NCI-H1417 (cell line): ENCODE measurements around the gene PRLR.
"Not testable (repeated sequence)": the region's sequence is repeated elsewhere in the genome, so short reads cannot be mapped to it uniquely, and the experiment has no call there.

ENCODE experiments used
- DNase-seq, 3 experiments: peaks; one replicate each; lab custom pipeline; 2025; lab: John Stamatoyannopoulos, UW

The PRLR gene

DNA sequence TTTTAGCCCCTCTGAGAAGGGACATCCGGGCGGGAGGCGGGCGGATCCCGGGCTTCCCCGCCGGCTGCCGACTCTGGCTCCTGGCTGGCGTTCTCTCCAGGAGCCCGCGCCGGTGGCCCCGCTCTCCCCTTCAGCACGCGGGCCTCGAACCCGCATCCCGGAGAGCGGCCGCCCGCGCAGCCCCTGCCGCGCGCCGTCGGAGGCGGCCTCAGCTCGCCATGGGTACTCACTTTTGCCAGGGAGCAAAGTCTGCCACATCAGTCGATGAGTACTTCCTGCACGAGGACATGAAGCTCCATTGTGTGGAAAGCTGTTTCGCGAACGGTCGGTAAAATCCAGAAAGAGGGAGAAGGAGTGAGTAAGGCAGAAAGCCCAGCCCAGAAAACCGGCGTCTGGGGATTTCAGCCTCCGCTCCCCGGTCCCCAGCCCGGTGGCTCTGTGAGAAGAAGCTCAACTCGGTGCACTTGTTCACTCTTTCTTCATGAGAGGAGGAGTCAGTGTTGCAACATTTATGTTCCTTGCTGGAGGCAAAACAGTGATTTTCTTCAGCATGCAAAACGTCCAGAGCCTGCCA is at the start of gene PRLR:
Gene PRLR, minus strand, starts transcription at position 450 of the 574 bp plus-strand sequence. CDS start 140,867 bp downstream, outside the sequence.
- peak in 2 of 3 experiments; percentile 49 to 54 for DNase-seq

- no peak for DNase-seq
Observed at GRCh38 chr5:35274839-35275509, 44.7 kb upstream of the PRLR start.

DNA sequence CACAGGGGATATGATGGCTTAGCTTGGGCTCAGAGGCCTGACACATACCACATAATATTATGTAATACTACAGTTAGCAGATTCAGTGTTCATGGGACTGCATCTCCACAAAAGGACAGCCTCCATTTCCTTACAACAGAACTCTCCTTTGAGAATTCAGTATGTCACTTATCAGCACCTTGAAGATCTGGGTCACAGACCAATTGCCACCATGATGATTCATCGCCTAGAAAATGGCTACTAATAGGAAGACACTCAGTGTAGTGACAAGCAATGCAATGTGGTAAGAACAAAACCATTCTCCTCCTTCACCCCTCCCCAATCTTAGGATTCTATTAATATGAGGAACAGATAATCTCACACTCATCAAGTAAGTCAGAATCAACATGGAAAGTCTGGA is 38.7 kb upstream of the PRLR start:
- DNase-seq = no peak

GRCh38 chr5:35266276-35266675 is 36.0 kb upstream of the PRLR start:
- no peak for DNase-seq

DNA sequence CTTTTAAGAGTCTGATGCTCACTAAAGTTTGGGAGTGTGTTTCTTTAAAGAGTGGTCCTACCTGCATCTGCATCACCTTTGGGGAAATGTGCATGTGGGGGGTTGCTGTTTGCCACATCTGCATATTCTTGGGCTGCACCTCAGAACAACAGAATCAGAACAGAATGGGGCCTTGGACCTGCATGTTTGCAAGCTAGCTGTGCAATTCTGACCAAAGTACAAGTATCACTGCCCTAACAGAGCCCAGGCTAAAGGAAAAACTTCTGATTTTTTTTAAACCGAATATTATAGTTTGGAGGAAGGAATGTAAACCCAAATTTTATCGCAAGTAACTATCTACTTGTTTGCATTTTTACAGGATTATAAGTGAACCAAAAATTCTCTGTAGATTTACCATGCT is 34.2 kb upstream of the PRLR start:
- no peak for DNase-seq

- DNase-seq = no peak
Observed at GRCh38 chr5:35263266-35263877, 33.1 kb upstream of the PRLR start.

- no peak for DNase-seq
Observed at GRCh38 chr5:35253582-35253981, 23.3 kb upstream of the PRLR start.

GRCh38 chr5:35252963-35253362 is 22.7 kb upstream of the PRLR start:
- DNase-seq = no peak

- DNase-seq = no peak
Observed at GRCh38 chr5:35248843-35249780, 18.8 kb upstream of the PRLR start.

GRCh38 chr5:35247648-35248034 is 17.4 kb upstream of the PRLR start:
- DNase-seq = no peak

- DNase-seq = no peak
Observed at GRCh38 chr5:35246900-35247647, 16.8 kb upstream of the PRLR start.

GRCh38 chr5:35246411-35246810 is 16.1 kb upstream of the PRLR start:
- peak in 1 of 3 experiments; percentile 26 for DNase-seq

- not testable (repeated sequence) for DNase-seq
Observed at GRCh38 chr5:35245371-35245770, 15.1 kb upstream of the PRLR start.

DNA sequence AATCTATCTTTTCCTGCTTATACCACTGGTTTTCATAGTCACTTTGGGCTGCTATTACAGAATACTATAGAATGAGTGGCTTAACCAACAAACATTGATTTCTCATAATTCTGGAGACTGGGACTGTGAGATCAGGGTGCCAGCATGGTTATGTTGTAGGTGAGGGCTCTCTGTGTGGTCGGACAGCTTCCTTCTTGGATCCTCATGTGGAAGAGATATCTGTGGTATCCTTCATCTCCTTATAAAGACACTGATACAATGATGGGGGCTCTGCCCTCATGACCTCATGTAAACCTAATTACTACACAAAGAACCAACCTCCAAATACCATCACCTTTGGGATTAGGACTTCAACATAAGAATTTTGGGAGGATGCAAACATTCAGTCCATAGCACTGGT is 13.9 kb upstream of the PRLR start:
- DNase-seq = no peak

DNA sequence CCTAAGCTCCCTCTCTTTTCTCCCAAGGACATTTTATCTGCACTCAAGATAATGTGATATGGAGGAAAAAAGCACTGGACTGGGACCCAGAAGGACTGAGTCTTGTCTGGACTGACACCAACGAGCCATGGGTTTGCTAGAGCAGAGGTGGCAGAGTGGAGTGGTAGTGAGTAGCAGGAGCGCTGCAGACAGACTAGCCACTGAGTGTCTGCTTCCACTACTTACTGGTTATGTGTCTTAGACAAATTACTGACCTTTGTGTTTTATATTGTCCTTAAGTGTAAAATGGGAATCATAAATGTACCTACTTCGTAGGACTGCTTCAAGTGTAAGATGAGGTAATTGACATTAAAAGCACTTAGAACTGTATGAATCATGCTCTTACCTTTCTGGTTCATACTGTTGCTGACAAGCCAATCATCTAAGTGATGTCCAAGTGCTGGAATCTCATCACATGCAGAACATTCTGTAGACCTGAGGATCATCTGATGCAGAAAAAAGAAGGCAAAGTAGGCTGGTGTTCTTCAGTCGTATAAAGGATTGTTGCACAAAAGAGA is 12.5 kb upstream of the PRLR start:
- DNase-seq = no peak

DNA sequence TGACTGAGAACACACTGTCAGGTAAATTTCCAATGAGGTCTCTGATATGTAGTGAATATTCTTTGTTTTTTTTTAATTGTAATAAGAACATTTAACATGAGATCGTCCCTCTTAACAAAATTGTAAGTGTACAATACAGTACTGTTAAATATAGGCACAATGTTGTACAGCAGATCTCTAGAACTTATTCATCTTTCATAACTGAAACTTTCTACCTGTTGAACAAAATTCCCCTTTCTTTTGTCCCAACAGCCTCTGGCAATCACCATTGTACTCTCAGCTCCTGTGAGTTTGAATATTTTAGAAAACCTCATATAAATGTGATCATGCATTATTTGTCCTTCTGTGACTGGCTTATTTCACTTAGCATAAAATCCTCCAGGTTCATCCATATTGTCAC is 10.6 kb upstream of the PRLR start:
- DNase-seq = no peak

DNA sequence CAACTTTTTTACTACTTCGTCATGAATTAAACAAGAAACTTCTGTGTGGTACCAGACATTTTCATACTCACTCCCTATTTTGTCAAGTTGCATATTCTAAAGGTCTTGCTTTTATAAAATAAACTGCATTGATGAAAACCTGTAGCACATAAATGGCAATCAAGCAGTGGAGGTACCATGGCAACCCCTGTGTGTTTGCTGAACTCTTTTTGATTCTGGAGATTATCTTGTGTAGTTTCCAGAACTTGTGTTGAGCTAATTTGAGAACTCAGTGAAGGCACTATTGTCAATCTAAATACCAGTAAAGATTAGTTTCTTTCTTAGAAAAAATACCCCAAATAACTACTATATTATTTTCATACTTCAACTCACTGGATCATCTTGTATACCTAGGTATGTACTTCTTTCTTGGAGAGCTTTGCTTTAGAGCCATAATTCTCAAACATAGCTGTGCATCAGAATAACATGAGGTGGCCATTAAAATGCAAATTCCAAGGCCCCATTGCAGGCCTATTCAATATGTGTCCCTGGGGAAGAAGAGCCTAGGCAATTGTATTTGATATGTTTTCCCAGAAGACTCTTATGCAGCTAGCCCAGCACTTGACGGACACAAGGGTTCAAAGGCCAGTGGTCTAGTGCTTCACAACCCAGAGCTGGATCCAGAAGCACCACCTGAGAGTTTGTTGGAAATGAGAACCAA is 9.8 kb upstream of the PRLR start:
- DNase-seq = no peak

DNA sequence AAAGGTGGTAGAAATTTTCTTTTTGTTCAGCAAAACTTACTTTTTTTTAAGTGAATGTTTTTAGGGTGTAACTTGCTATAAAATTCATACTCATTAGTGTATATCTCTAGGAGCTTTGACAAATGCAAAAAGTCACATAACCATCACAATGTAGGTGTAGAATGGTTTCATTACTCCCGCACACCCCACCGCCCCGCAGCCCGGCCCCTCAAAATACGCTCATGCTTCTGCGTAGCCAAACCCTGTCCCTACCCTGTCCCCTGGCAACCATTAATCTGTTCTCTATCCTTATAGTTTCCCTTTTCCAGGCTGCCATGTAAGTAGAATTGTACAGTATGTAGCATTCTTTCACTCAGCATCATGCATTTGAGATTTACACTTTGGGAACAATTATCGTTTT is 9.2 kb upstream of the PRLR start:
- no peak for DNase-seq

DNA sequence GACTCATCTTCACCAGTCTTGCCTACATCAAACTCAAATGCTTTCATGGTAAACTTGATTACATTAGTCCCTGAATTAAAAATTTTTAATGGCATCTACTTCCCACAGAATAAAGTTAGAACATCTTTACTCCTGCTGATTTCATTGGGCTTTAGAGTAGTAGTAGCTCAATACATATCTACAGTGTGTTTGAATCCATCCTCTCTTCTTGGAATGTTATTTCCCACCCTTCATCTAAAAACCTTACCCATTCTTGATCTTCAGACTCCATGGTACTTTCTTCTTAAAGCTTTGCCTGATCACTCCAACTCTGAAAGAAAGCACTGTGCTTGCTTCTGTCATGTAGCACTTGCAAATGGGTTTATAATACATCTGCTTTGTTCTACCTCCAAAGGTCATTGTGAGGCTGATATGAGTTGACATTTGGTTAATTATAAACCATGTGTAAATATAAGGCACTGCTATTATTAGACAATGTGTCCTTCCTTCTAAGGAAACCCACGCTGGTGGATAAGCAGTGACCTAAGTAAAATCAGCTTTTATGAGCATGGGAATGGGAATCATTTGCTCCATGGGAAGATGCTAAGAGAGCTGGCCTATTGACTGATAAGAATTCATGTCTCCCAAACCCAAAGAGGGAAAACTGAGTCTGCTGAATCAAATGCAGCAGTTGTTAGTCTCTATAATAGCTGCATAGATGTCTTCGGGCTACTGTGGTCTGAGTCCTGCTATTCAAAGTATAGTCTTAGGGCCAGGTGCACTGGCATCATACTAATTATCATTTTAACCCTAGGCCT is 7.5 kb upstream of the PRLR start:
- DNase-seq = no peak

DNA sequence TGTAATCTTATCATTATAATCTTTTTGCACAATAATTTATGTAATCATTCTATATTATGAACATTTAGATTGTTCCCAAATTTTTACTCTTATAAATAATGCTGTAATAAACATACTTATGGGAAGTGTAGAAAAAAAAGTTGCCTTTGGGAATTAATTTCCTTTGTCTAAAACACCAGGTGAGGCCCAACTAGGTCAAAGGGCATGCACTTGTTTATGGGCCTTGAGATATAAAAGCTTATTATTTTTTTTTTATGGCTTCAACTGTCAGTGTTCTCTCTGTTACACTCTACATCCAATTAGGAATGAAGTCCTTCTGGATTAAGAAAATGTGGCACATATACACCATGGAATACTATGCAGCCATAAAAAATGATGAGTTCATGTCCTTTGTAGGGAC is 6.5 kb upstream of the PRLR start:
- no peak for DNase-seq
